HG03521 (cell line): ENCODE results near the gene PTTG1IP2.
A peak's percentile ranks its signal among the peaks of the same experiment; 100 is the strongest.
"Not testable (repeated sequence)": the region's sequence is repeated elsewhere in the genome, so short reads cannot be mapped to it uniquely, and the experiment has no call there.

Experiments
- ATAC-seq: cut with Tn5 transposase; IDR thresholded peaks from one replicate; pipeline ENCODE4 v1.9.1; 2021; ENCODE audit warnings: mild to moderate bottlenecking, moderate library complexity; ENCODE audit not compliant: unreplicated experiment

The PTTG1IP2 gene

GRCh38 chr7:90469554-90469953 lies at the start of gene PTTG1IP2:
Gene PTTG1IP2, plus strand, starts transcription at chr7:90469639. Its CDS starts 148 bp downstream, at chr7:90469787.
- no peak for ATAC-seq

GRCh38 chr7:90421651-90422050 lies 47.8 kb upstream of the PTTG1IP2 start:
- ATAC-seq = no peak

- peak; percentile 88 for ATAC-seq
Observed at GRCh38 chr7:90424720-90425119, 44.7 kb upstream of the PTTG1IP2 start.

- ATAC-seq = no peak
Observed at GRCh38 chr7:90425376-90425775, 44.1 kb upstream of the PTTG1IP2 start.

GRCh38 chr7:90430614-90431460 lies 38.6 kb upstream of the PTTG1IP2 start:
- no peak for ATAC-seq

- ATAC-seq = no peak
Observed at GRCh38 chr7:90432752-90433151, 36.7 kb upstream of the PTTG1IP2 start.

- no peak for ATAC-seq
Observed at GRCh38 chr7:90433221-90433620, 36.2 kb upstream of the PTTG1IP2 start.

- ATAC-seq = no peak
Observed at GRCh38 chr7:90445633-90446032, 23.8 kb upstream of the PTTG1IP2 start.

- ATAC-seq = no peak
Observed at GRCh38 chr7:90446137-90446899, 23.1 kb upstream of the PTTG1IP2 start.

- ATAC-seq = no peak
Observed at GRCh38 chr7:90453259-90453891, 16.1 kb upstream of the PTTG1IP2 start.

GRCh38 chr7:90453931-90454330 lies 15.5 kb upstream of the PTTG1IP2 start:
- ATAC-seq = no peak

GRCh38 chr7:90455163-90456030 lies 14.0 kb upstream of the PTTG1IP2 start:
- no peak for ATAC-seq

GRCh38 chr7:90458104-90458503 lies 11.3 kb upstream of the PTTG1IP2 start:
- no peak for ATAC-seq

- no peak for ATAC-seq
Observed at GRCh38 chr7:90459888-90460287, 9.6 kb upstream of the PTTG1IP2 start.

- ATAC-seq = no peak
Observed at GRCh38 chr7:90461219-90461618, 8.2 kb upstream of the PTTG1IP2 start.

GRCh38 chr7:90463151-90463628 lies 6.2 kb upstream of the PTTG1IP2 start:
- not testable (repeated sequence) for ATAC-seq

- ATAC-seq = no peak
Observed at GRCh38 chr7:90465816-90466215, 3.6 kb upstream of the PTTG1IP2 start.

- no peak for ATAC-seq
Observed at GRCh38 chr7:90472805-90473540, 3.5 kb downstream of the PTTG1IP2 start.

GRCh38 chr7:90473814-90474213 lies 4.4 kb downstream of the PTTG1IP2 start:
- no peak for ATAC-seq
